ENCODE results near the gene PRPF39.

GRCh38 chr14:45145214-45145613 is 61.3 kb downstream of the PRPF39 start:
- TF ChIP-seq CTCF (IDR thresholded peaks at IDR 0.05 in 4 of 5, conservative IDR thresholded peaks at IDR 0.05 in 1 of 5) (no peak), POLR2A (IDR thresholded peaks at IDR 0.05) (no peak)

Data from gastrocnemius medialis (tissue), 4 donors.